SK-N-SH treated with all-trans-retinoic acid at 6 μM for 48 hours (cell line): ENCODE measurements around the gene SLC19A3.

Source experiments
- ARNTL ChIP-seq: fragments of 450-650 bp; formaldehyde crosslinking; IDR thresholded peaks from 2 replicates; pipeline ENCODE4 v1.5.0; 2020; ENCODE audit warnings: low read depth, mild to moderate bottlenecking, moderate library complexity, borderline replicate concordance
- ISL1 ChIP-seq: fragments of 250-450 bp; sonication (Bioruptor Pico); IDR thresholded peaks from 2 replicates; pipeline ENCODE4 v2.1.2; 2022; ENCODE audit warnings: mild to moderate bottlenecking, moderate library complexity
- OSR1 ChIP-seq: fragments of 250-450 bp; sonication (Bioruptor Pico); IDR thresholded peaks from 2 replicates; pipeline ENCODE4 v1.8.0; 2022; ENCODE audit warnings: moderate library complexity, mild to moderate bottlenecking, inconsistent platforms
- PPARA ChIP-seq: fragments of 250-450 bp; sonication (Bioruptor Pico); IDR thresholded peaks from 2 replicates; pipeline ENCODE4 v1.5.0; 2020; ENCODE audit warnings: mild to moderate bottlenecking, borderline replicate concordance
- RARB ChIP-seq: fragments of 250-450 bp; sonication (Bioruptor Pico); IDR thresholded peaks from 2 replicates; pipeline ENCODE4 v1.8.0; 2021; ENCODE audit warnings: mild to moderate bottlenecking, moderate library complexity
- TCF4 ChIP-seq: fragments of 250-450 bp; sonication (Bioruptor Pico); IDR thresholded peaks from 2 replicates; pipeline ENCODE4 v1.8.0; 2021; ENCODE audit warnings: mild to moderate bottlenecking, moderate library complexity, borderline replicate concordance
- ZFP3 ChIP-seq: fragments of 250-450 bp; sonication (Bioruptor Pico); IDR thresholded peaks from 2 replicates; pipeline ENCODE4 v1.5.0; 2020; ENCODE audit warnings: mild to moderate bottlenecking, moderate library complexity
- ZFP30 ChIP-seq: fragments of 450-650 bp; formaldehyde crosslinking; IDR thresholded peaks from 2 replicates; pipeline ENCODE4 v1.5.0; 2022; ENCODE audit warnings: mild to moderate bottlenecking, moderate library complexity
- TF ChIP-seq, protein P1 (sequence below): fragments of 250-450 bp; sonication (Bioruptor Pico); IDR thresholded peaks from 2 replicates; pipeline ENCODE4 v1.8.0; 2020; ENCODE audit warnings: mild to moderate bottlenecking, moderate library complexity, borderline replicate concordance
- TF ChIP-seq, protein P2 (sequence below): fragments of 250-450 bp; sonication (Bioruptor Pico); IDR thresholded peaks from 2 replicates; pipeline ENCODE4 v1.8.0; 2021; ENCODE audit warnings: low read depth, mild to moderate bottlenecking, moderate library complexity, borderline replicate concordance

DNA sequence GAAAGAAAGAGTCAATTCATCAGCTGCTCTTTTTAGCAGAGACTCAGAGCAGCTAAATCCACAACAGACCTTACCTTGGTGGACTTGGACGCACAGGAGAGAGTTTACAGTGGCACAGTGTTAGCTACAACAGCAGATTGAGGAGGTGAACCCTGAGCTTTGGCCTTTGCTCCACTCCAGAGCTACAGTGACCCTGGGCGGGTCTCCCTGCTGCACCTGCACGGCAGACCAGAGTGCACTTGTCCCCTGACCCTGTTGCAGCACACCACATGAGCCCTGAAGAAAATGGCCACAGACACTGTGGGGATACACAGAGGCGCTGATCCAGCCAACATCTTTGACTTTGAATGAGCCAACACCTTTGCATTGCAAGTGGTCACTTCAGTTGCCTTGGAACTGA is 11.0 kb downstream of the SLC19A3 start:
- TF ChIP-seq, protein P1, sequence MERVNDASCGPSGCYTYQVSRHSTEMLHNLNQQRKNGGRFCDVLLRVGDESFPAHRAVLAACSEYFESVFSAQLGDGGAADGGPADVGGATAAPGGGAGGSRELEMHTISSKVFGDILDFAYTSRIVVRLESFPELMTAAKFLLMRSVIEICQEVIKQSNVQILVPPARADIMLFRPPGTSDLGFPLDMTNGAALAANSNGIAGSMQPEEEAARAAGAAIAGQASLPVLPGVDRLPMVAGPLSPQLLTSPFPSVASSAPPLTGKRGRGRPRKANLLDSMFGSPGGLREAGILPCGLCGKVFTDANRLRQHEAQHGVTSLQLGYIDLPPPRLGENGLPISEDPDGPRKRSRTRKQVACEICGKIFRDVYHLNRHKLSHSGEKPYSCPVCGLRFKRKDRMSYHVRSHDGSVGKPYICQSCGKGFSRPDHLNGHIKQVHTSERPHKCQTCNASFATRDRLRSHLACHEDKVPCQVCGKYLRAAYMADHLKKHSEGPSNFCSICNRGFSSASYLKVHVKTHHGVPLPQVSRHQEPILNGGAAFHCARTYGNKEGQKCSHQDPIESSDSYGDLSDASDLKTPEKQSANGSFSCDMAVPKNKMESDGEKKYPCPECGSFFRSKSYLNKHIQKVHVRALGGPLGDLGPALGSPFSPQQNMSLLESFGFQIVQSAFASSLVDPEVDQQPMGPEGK (CRISPR knock-in tag), result no peak
- no peak for TF ChIP-seq RARB (CRISPR knock-in tag)
- TF ChIP-seq PPARA (CRISPR knock-in tag), result no peak
- no peak for TF ChIP-seq TCF4
- TF ChIP-seq ZFP3, result no peak
- no peak for TF ChIP-seq ISL1
- TF ChIP-seq, protein P2, sequence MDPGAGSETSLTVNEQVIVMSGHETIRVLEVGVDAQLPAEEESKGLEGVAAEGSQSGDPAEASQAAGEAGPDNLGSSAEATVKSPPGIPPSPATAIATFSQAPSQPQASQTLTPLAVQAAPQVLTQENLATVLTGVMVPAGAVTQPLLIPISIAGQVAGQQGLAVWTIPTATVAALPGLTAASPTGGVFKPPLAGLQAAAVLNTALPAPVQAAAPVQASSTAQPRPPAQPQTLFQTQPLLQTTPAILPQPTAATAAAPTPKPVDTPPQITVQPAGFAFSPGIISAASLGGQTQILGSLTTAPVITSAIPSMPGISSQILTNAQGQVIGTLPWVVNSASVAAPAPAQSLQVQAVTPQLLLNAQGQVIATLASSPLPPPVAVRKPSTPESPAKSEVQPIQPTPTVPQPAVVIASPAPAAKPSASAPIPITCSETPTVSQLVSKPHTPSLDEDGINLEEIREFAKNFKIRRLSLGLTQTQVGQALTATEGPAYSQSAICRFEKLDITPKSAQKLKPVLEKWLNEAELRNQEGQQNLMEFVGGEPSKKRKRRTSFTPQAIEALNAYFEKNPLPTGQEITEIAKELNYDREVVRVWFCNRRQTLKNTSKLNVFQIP, result no peak
- no peak for TF ChIP-seq OSR1 (CRISPR knock-in tag)
- TF ChIP-seq ARNTL, result no peak
- no peak for TF ChIP-seq ZFP30 (CRISPR knock-in tag)
